ENCODE data around the gene TRIM14.
"Not testable (repeated sequence)": the region's sequence is repeated elsewhere in the genome, so short reads cannot be mapped to it uniquely, and the experiment has no call there.

TRIM14 gene

DNA sequence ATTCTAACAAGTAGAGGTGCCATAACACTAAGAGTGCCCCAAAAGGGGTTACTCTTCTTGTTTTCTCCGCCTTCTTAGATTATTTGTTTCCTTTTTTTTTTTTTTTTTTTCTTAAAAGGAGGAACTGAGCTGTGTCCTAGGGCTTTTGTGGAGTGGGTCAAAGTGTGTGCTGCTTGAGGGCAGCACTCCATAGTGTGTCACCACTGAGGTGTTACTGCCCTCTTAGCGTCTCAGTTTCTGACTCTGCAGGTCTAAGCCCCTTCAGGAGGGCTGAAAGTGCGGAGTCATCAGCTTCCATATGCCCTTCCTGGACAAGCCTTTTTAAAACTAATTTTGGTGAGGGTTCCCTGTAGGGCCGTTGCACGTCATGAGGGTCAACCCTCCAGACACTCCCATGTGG is 75.1 kb downstream of the TRIM14 start:
- no peak for DNase-seq

- DNase-seq, result no peak
These were observed 78.8 kb downstream of the TRIM14 start for GRCh38 chr9:98040212-98040611.

GRCh38 chr9:98039607-98040017 is 79.4 kb downstream of the TRIM14 start:
- no peak for DNase-seq

DNA sequence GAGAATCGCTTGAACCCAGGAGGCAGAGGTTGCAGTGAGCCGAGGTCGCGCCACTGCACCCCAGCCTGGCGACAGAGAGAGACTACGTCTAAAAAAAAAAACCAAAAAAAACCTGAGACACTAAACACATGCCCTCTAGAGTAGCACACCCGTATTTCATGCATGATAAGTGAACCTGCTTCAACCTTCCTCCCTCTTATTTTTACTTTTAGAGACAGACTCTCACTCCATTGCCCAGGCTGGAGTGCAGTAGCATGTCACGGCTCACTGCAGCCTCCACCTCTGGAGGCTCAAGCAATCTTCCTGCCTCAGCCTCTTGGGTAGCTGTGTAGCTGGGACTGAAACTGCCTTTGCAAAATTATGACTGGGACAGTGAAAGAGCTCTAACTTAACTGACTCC is 80.1 kb downstream of the TRIM14 start:
- no peak for DNase-seq

GRCh38 chr9:98037357-98037756 is 81.7 kb downstream of the TRIM14 start:
- no peak for DNase-seq

DNA sequence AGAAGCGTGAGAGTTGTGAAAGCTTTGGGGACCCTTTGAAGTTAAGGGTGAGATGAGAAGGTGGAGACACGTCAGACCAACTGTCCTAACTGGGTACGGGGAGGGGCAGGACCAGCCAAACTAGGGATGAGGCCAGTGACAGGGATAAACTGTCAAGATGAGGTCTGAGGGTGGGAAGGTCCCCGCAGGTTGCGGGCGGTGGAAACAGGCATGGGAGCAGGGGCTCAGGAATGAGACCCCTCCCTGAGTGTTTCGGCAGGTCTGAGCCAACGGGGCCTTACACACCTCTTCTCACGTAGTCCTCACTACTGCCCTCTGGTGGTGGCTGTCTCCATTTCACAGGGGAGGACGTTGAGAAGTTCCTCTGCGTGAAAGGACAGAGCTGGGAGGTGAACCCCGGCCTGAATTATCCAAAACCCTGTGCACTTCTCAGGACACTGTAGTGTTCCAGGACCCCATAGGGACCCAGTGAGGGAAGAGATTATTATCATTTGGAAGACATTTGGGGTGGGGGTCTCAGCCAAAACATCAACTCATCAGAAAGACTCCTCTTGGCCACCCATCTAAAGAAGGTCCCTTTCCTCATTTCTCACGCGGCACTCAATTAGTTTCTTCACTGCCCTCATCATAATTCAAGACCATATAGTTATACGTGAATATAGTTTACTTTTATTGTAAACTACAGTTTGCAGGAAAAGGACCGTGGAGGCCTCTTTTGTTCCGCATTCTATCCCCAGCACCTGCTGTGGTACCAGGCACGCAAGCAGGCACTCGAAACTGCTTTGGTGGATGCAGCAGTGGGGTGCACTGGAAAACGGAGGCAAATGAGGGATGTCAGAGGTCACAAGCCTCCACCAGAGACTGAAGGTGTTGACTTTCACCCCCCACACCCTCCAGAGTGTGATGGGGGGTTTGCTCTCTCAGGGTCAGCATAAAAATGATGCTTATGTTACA is 84.2 kb downstream of the TRIM14 start:
- no peak for DNase-seq

- no peak for DNase-seq
These were observed 87.1 kb downstream of the TRIM14 start for GRCh38 chr9:98031935-98032334.

DNA sequence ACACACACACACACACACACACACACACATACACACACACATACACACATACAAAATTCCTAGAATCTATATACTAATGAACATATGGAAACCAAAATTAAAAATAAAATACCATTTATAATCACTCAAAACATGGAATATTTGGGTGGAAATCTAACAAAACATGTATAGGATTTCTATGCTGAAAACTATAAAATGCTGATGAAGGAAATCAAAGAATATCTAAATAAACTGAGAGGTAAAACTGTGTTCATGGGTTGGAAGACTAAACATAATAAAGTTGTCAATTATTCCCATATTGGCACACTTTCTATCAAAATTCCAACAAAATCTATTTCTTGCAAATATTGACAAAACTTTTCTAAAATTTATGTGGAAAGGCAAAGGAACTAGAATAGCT is 87.9 kb downstream of the TRIM14 start:
- DNase-seq, result no peak

DNA sequence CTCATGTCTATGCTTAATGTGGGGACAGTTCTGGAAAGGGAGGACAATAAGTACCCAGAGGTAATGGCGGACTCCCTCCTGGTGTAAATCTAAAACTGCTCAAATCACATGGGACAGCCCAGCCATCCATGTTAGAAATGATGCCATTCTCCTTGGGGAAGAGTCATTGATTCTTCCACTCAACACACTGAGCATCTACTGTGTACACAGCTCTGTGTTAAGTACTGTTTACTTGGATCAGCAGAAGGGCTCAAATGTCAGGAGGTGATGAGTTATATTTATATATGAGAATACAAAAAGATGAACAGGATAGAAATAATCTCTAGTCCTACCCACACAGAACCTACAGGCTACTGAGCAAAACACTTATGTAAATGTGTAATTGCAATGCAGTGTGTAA is 94.3 kb downstream of the TRIM14 start:
- no peak for DNase-seq

DNA sequence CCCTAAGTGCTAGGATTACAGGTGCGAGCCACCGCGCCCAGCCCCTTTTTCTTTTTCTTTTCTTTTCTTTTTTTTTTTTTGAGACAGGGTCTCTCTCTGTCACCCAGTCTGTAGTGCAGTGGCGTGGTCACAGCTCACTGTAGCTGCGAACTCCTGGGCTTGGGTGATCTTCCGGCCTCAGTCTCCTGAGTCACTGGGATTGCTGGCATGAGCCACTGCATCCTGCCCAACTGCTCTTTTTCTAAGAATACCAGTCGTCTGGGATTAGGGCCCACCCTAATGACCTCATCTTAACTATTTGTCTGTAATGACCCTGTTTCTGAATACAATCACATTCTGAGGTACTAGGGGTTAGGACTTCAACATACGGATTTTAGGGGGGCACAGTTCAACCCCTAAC is 96.6 kb downstream of the TRIM14 start:
- no peak for DNase-seq

DNA sequence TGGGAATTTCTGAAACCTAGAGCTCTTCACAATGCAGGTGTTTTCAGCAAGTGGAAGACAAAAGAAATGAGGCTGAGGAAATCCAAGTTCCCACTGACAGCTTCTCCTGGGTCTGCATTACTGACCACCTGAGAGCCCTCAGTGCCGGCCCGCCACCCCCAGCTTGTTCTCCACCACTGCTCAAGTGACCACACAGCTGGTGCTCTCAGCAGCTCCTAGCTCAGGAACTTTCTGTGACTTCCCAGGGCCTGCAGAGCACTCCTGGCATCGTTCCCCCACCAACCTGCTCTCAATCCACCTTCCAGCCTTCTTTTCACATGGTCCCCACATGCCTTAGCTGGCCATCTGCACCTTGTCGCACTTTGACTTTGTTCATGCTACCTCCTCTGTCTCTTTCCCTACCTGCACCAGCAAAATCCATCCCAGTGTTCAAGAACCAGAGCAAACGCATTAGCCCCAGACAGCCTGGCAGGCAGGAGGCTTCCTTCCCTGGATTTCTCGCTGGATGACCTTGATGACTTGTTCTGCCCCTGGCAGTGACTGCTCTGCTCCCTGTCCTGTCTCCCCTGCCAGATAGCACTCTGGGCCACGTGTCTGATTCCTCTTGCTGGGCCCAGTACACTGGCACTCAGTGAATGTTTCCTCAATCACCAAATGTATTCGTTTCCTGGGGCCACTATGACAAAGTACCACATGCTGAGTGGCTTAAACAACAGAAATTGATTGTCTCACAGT is 97.5 kb downstream of the TRIM14 start:
- no peak for DNase-seq

GRCh38 chr9:98020476-98021145 is 98.4 kb downstream of the TRIM14 start:
- no peak for DNase-seq

GRCh38 chr9:98019869-98020268 is 99.2 kb downstream of the TRIM14 start:
- DNase-seq, result not testable (repeated sequence)

Data from T1000 (cell line).